Mesenchymal stem cell (in vitro differentiated cells and primary cell): Measurements from ENCODE around the gene PIGZ.

Experiments used
- DNase-seq: peaks from one replicate; pipeline ENCODE4 v3.0.0-alpha.2; 2013
- H2AFZ ChIP-seq: one replicate; pipeline ENCODE4 v1.6.1; 2013; ENCODE audit warnings: low read depth, mild to moderate bottlenecking, control low read depth, inconsistent platforms, low read length, moderate library complexity
- H2AK5ac ChIP-seq: 2 replicates; pipeline ENCODE4 v1.6.1; 2013; ENCODE audit warnings: low read length, moderate library complexity, mild to moderate bottlenecking, inconsistent platforms; ENCODE audit not compliant: severe bottlenecking
- H2BK120ac ChIP-seq: one replicate; pipeline ENCODE4 v1.6.1; 2013; ENCODE audit warnings: low read depth, mild to moderate bottlenecking, inconsistent platforms, low read length, moderate library complexity
- H2BK12ac ChIP-seq, 2 experiments: one replicate each; pipeline ENCODE4 v1.6.1; 2013; ENCODE audit warnings: inconsistent platforms in 2 of 2, low read length in 2 of 2, mild to moderate bottlenecking in 2 of 2, moderate library complexity in 2 of 2, control low read depth in 1 of 2
- H2BK15ac ChIP-seq: one replicate; pipeline ENCODE4 v1.6.1; 2013; ENCODE audit warnings: mild to moderate bottlenecking, low read depth, inconsistent platforms; ENCODE audit not compliant: poor library complexity, severe bottlenecking
- H2BK5ac ChIP-seq: 2 replicates; pipeline ENCODE4 v1.6.1; 2013; ENCODE audit warnings: low read depth, mild to moderate bottlenecking, low read length, control low read depth, inconsistent platforms; ENCODE audit not compliant: poor library complexity, severe bottlenecking
- H3K14ac ChIP-seq, 2 experiments: one replicate each; pipeline ENCODE4 v1.6.1; 2013; ENCODE audit warnings: inconsistent platforms in 2 of 2, low read length in 2 of 2, control low read depth in 1 of 2, mild to moderate bottlenecking in 1 of 2, moderate library complexity in 1 of 2
- H3K18ac ChIP-seq, 2 experiments: one replicate each; pipeline ENCODE4 v1.6.1; 2013; ENCODE audit warnings: inconsistent platforms in 2 of 2, low read length in 2 of 2, control low read depth in 1 of 2, low read depth in 1 of 2, mild to moderate bottlenecking in 1 of 2
- H3K23ac ChIP-seq, 2 experiments: one replicate each; pipeline ENCODE4 v1.6.1; 2013; ENCODE audit warnings: inconsistent platforms in 2 of 2, low read length in 2 of 2, mild to moderate bottlenecking in 2 of 2, moderate library complexity in 2 of 2, control low read depth in 1 of 2
- H3K27ac ChIP-seq: 2 replicates; pipeline ENCODE4 v1.5.1; 2013; ENCODE audit warnings: mild to moderate bottlenecking, moderate library complexity, low read length, control low read depth, inconsistent platforms; ENCODE audit not compliant: poor library complexity, severe bottlenecking
- H3K27me3 ChIP-seq, 2 experiments: 2 replicates each; pipeline versions ENCODE4 v1.6.1 to v1.7.0; 2013; ENCODE audit warnings: low read length in 2 of 2, mild to moderate bottlenecking in 2 of 2, moderate library complexity in 2 of 2, control low read depth in 1 of 2, inconsistent platforms in 1 of 2; ENCODE audit not compliant: control insufficient read depth in 1 of 2, insufficient read depth in 1 of 2
- H3K36me3 ChIP-seq, 2 experiments: 2 replicates each; pipeline versions ENCODE4 v1.6.1 to v1.7.0; 2013; ENCODE audit warnings: low read length in 2 of 2, control low read depth in 1 of 2, inconsistent platforms in 1 of 2, low read depth in 1 of 2, mild to moderate bottlenecking in 1 of 2; ENCODE audit not compliant: insufficient read depth in 2 of 2, control insufficient read depth in 1 of 2
- H3K4ac ChIP-seq, 2 experiments: one replicate each; pipeline ENCODE4 v1.6.1; 2013; ENCODE audit warnings: inconsistent platforms in 2 of 2, low read length in 2 of 2, mild to moderate bottlenecking in 2 of 2, moderate library complexity in 2 of 2, control low read depth in 1 of 2, low read depth in 1 of 2
- H3K4me1 ChIP-seq: 2 replicates; pipeline ENCODE4 v1.6.1; 2013; ENCODE audit warnings: low read depth, low read length, control low read depth; ENCODE audit not compliant: control insufficient read depth, insufficient read depth
- H3K4me2 ChIP-seq: 2 replicates; pipeline ENCODE4 v1.6.1; 2013; ENCODE audit warnings: low read length, mild to moderate bottlenecking, inconsistent platforms; ENCODE audit not compliant: poor library complexity, severe bottlenecking
- H3K4me3 ChIP-seq, 2 experiments: 2 replicates each; pipeline versions ENCODE4 v1.5.1 to v1.7.0; 2013; ENCODE audit warnings: low read length in 2 of 2, mild to moderate bottlenecking in 2 of 2, control low read depth in 1 of 2, low read depth in 1 of 2; ENCODE audit not compliant: insufficient read depth in 1 of 2
- H3K79me1 ChIP-seq: replicated peaks from 2 replicates; pipeline ENCODE4 v1.6.1; 2013; ENCODE audit warnings: mild to moderate bottlenecking, control low read depth, low read length, inconsistent platforms; ENCODE audit not compliant: poor library complexity, severe bottlenecking
- H3K9ac ChIP-seq: 2 replicates; pipeline ENCODE4 v1.7.0; 2013; ENCODE audit warnings: mild to moderate bottlenecking, low read length, moderate library complexity
- H3K9me3 ChIP-seq: 2 replicates; pipeline ENCODE4 v1.7.0; 2013; ENCODE audit warnings: mild to moderate bottlenecking, low read length; ENCODE audit not compliant: control insufficient read depth
- H4K8ac ChIP-seq: one replicate; pipeline ENCODE4 v1.6.1; 2013; ENCODE audit warnings: inconsistent platforms, mild to moderate bottlenecking, low read length, moderate library complexity
- H4K91ac ChIP-seq: one replicate; pipeline ENCODE4 v1.6.1; 2013; ENCODE audit warnings: mild to moderate bottlenecking, low read length, inconsistent platforms
- WGBS: methylation state at CpG from one replicate; pipeline ENCODE4 v1.1.7; 2013; ENCODE audit warnings: mixed read lengths; 5-methylcytosine and 5-hydroxymethylcytosine counted together

PIGZ gene

GRCh38 chr3:197000211-197000610 is 31.6 kb upstream of the PIGZ start:
- H4K8ac ChIP-seq: no peak overlapping the region

GRCh38 chr3:196998966-196999760 is 30.5 kb upstream of the PIGZ start:
- DNase-seq: no peak
- H3K4me2 ChIP-seq: no peak overlapping the region
- no peaks in the 10 kb centered on the region for H3K79me1 ChIP-seq
- H3K18ac ChIP-seq: no peak overlapping the region
- no peak overlapping the region for H2BK5ac ChIP-seq
- no peak overlapping the region for H3K23ac ChIP-seq
- H2BK120ac ChIP-seq: no peak overlapping the region
- H3K9me3 ChIP-seq: no peaks in the 10 kb centered on the region
- H2BK12ac ChIP-seq: no peak overlapping the region
- 90% methylated on average over 19 of the region's 21 CpGs for WGBS
- no peak overlapping the region for H3K14ac ChIP-seq
- H3K27me3 ChIP-seq: peaks cover 0 to under 1% of the 10 kb centered on the region in 2 experiments
- no peak overlapping the region for H3K4ac ChIP-seq
- no peak overlapping the region for H3K27ac ChIP-seq
- H3K4me1 ChIP-seq: peaks cover 19% of the 10 kb centered on the region
- H3K9ac ChIP-seq: no peak overlapping the region
- H3K4me3 ChIP-seq: no peak overlapping the region
- no peaks in the 10 kb centered on the region for H3K36me3 ChIP-seq
- H2AFZ ChIP-seq: no peak overlapping the region
- no peak overlapping the region for H2BK15ac ChIP-seq
- no peak overlapping the region for H4K91ac ChIP-seq
- no peak overlapping the region for H4K8ac ChIP-seq
- H2AK5ac ChIP-seq: no peak overlapping the region

More at GRCh38 chr3:197000211-197000610, 31.6 kb upstream of the PIGZ start:
- Histone ChIP-seq H2AK5ac (no peak overlapping the region), H3K14ac (no peak overlapping the region), H3K4me3 (no peak overlapping the region), H2BK5ac (no peak overlapping the region), H3K23ac (no peak overlapping the region), H3K4me2 (no peak overlapping the region), H3K4ac (no peak overlapping the region), H2BK120ac (no peak overlapping the region), H3K79me1 (no peaks in the 10 kb centered on the region), H2BK15ac (no peak overlapping the region), H3K36me3 (no peaks in the 10 kb centered on the region), H3K4me1 (peaks cover 16% of the 10 kb centered on the region), H3K27ac (no peak overlapping the region), H3K27me3 (peaks cover 0 to 8% of the 10 kb centered on the region in 2 experiments), H3K9me3 (no peaks in the 10 kb centered on the region), H4K91ac (no peak overlapping the region), H2AFZ (no peak overlapping the region), H2BK12ac (no peak overlapping the region), H3K9ac (no peak overlapping the region), H3K18ac (no peak overlapping the region)
- WGBS: 91% methylated on average over 5 of the region's 5 CpGs
- DNase-seq: peak; percentile 9

GRCh38 chr3:196997311-196997710 is 28.7 kb upstream of the PIGZ start:
- Histone ChIP-seq H4K8ac (no peak overlapping the region), H3K4me1 (peaks cover 7% of the 10 kb centered on the region), H3K23ac (no peak overlapping the region), H3K36me3 (no peaks in the 10 kb centered on the region), H3K27ac (no peak overlapping the region), H2AK5ac (no peak overlapping the region), H3K27me3 (peaks cover 0 to 10% of the 10 kb centered on the region in 2 experiments), H3K9me3 (no peaks in the 10 kb centered on the region), H3K9ac (no peak overlapping the region), H3K18ac (no peak overlapping the region), H3K4ac (no peak overlapping the region), H2BK5ac (no peak overlapping the region), H2BK120ac (no peak overlapping the region), H3K79me1 (no peaks in the 10 kb centered on the region), H2AFZ (no peak overlapping the region), H3K4me3 (no peak overlapping the region), H4K91ac (no peak overlapping the region), H2BK12ac (no peak overlapping the region), H2BK15ac (no peak overlapping the region), H3K4me2 (no peak overlapping the region), H3K14ac (no peak overlapping the region)
- DNase-seq: no peak
- 96% methylated on average over 12 of the region's 15 CpGs for WGBS

GRCh38 chr3:196996454-196997265 is 28.0 kb upstream of the PIGZ start:
- Histone ChIP-seq H3K9me3 (no peaks in the 10 kb centered on the region), H3K27me3 (peaks cover 0 to 10% of the 10 kb centered on the region in 2 experiments), H3K23ac (no peak overlapping the region), H3K4me3 (no peak overlapping the region), H3K9ac (no peak overlapping the region), H2AK5ac (no peak overlapping the region), H3K18ac (no peak overlapping the region), H4K8ac (no peak overlapping the region), H3K27ac (no peak overlapping the region), H2BK15ac (no peak overlapping the region), H3K4me1 (peaks cover 7% of the 10 kb centered on the region), H3K4ac (no peak overlapping the region), H2AFZ (no peak overlapping the region), H4K91ac (no peak overlapping the region), H3K36me3 (no peaks in the 10 kb centered on the region), H3K79me1 (no peaks in the 10 kb centered on the region), H2BK5ac (no peak overlapping the region), H3K14ac (no peak overlapping the region), H3K4me2 (no peak overlapping the region), H2BK120ac (no peak overlapping the region), H2BK12ac (no peak overlapping the region)
- DNase-seq: no peak
- 86% methylated on average over 16 of the region's 17 CpGs for WGBS
